GM19438 (cell line): ENCODE measurements around the gene CAND2.
"Not testable (repeated sequence)": the region's sequence is repeated elsewhere in the genome, so short reads cannot be mapped to it uniquely, and the experiment has no call there.

Source experiments
- ATAC-seq: cut with Tn5 transposase; IDR thresholded peaks from one replicate; pipeline ENCODE4 v1.9.1; 2021; ENCODE audit warnings: low read depth; ENCODE audit not compliant: unreplicated experiment

The CAND2 gene

GRCh38 chr3:12769761-12770160 is 26.7 kb upstream of the CAND2 start:
- ATAC-seq: no peak

GRCh38 chr3:12771236-12771635 is 25.2 kb upstream of the CAND2 start:
- ATAC-seq: no peak

GRCh38 chr3:12772462-12772861 is 24.0 kb upstream of the CAND2 start:
- ATAC-seq: no peak

- ATAC-seq: no peak
Observed at GRCh38 chr3:12773030-12773709, 23.3 kb upstream of the CAND2 start.

- no peak for ATAC-seq
Observed at GRCh38 chr3:12773710-12774086, 22.8 kb upstream of the CAND2 start.

GRCh38 chr3:12774619-12775018 is 21.9 kb upstream of the CAND2 start:
- ATAC-seq: no peak

GRCh38 chr3:12775226-12775625 is 21.3 kb upstream of the CAND2 start:
- ATAC-seq: no peak

- not testable (repeated sequence) for ATAC-seq
Observed at GRCh38 chr3:12775970-12776369, 20.5 kb upstream of the CAND2 start.

GRCh38 chr3:12777171-12777570 is 19.3 kb upstream of the CAND2 start:
- no peak for ATAC-seq

GRCh38 chr3:12780751-12781150 is 15.7 kb upstream of the CAND2 start:
- no peak for ATAC-seq

GRCh38 chr3:12782172-12782815 is 14.2 kb upstream of the CAND2 start:
- no peak for ATAC-seq

GRCh38 chr3:12785096-12785495 is 11.4 kb upstream of the CAND2 start:
- no peak for ATAC-seq

- ATAC-seq: not testable (repeated sequence)
Observed at GRCh38 chr3:12787346-12787745, 9.1 kb upstream of the CAND2 start.

GRCh38 chr3:12787967-12788690 is 8.4 kb upstream of the CAND2 start:
- not testable (repeated sequence) for ATAC-seq

GRCh38 chr3:12791430-12791829 is 5.0 kb upstream of the CAND2 start:
- ATAC-seq: no peak

- ATAC-seq: no peak
Observed at GRCh38 chr3:12793701-12794100, 2.8 kb upstream of the CAND2 start.

GRCh38 chr3:12797124-12797891 is 828 bp downstream of the CAND2 start:
- no peak for ATAC-seq

GRCh38 chr3:12797892-12798558 is 1.5 kb downstream of the CAND2 start:
- no peak for ATAC-seq

GRCh38 chr3:12798559-12799179 is 2.2 kb downstream of the CAND2 start:
- ATAC-seq: no peak
